ENCODE results near the gene SCTR. TPM values are rescaled to one million over a fixed set of nuclear protein-coding genes. Genes with fewer than 3 reads are reported as not detected.

SCTR gene
- total and polyA plus RNA-seq, 2 donors (not counting 1 experiment from before 2014, with no cell fraction given), result not detected

- DNase-seq (no peak), ATAC-seq (ENCODE audit: low read depth) (no peak)
- H3K27me3 Mint-ChIP-seq, result peaks cover 20% of the 10 kb centered on the region
- Histone ChIP-seq H4K20me1 (ENCODE audit: control insufficient read depth, insufficient read depth, low read length, poor library complexity, severe bottlenecking) (no peaks in the 10 kb centered on the region), H3K4me2 (replicated peaks; ENCODE audit: low read depth, low read length, poor library complexity, severe bottlenecking) (no peak overlapping the region), H3K27me3 (replicated peaks in 1 of 4; ENCODE audit: control extremely low read depth in 1 of 4, control insufficient read depth in 3 of 4, insufficient read depth in 4 of 4, low read length in 3 of 4) (no peaks in the 10 kb centered on the region), H3K9ac (ENCODE audit: low read length) (no peak overlapping the region), H3K36me3 (replicated peaks in 1 of 2; ENCODE audit: control extremely low read depth in 1 of 2, control insufficient read depth in 1 of 2, extremely low read depth in 1 of 2, insufficient read depth in 2 of 2, low read length in 1 of 2) (no peaks in the 10 kb centered on the region), H3K9me3 (ENCODE audit: control extremely low read depth in 1 of 3, control insufficient read depth in 2 of 3, insufficient read depth in 1 of 3, low read length in 2 of 3) (no peaks in the 10 kb centered on the region), H3K4me1 (ENCODE audit: control insufficient read depth in 2 of 2, insufficient read depth in 2 of 2, low read length in 2 of 2) (no peaks in the 10 kb centered on the region), H3K4me3 (ENCODE audit: control extremely low read depth in 1 of 5, extremely low read depth in 1 of 5, insufficient read depth in 1 of 5, low read depth in 2 of 5, low read length in 4 of 5) (no peak overlapping the region), H3K27ac (ENCODE audit: low read length in 2 of 2) (no peak overlapping the region), H3K79me2 (ENCODE audit: control insufficient read depth, insufficient read depth, low read length) (no peaks in the 10 kb centered on the region), H2AFZ (ENCODE audit: insufficient read depth, low read depth, low read length, poor library complexity, severe bottlenecking) (no peak overlapping the region)
- no peaks in the 10 kb centered on the region for H3K4me1 Mint-ChIP-seq
- 16% methylated on average over 6 of the region's 9 CpGs for WGBS (ENCODE audit: insufficient coverage)
- CTCF ChIA-PET, result interaction anchor here (0.5 to 3.5 kb wide), 2 partner anchors 12 to 68 kb away, joined by 4 to 14 read pairs; no protein-coding TSS in a partner anchor
- H3K27ac Mint-ChIP-seq, result no peak overlapping the region
- H3K9me3 Mint-ChIP-seq (ENCODE audit: insufficient read depth), result no peaks in the 10 kb centered on the region
- intact Hi-C loops (cut with micrococcal nuclease), result no loop called here
- no peak overlapping the region for H3K4me3 Mint-ChIP-seq
- POLR2A ChIA-PET, result no interaction called here
- TF ChIP-seq EZH2 (IDR thresholded peaks at IDR 0.05; ENCODE audit: borderline replicate concordance, insufficient read depth, low read depth, low read length, poor library complexity, severe bottlenecking) (no peak), CTCF (IDR thresholded peaks at IDR 0.05) (no peak)
Observed at GRCh38 chr2:119487434-119488244, 36.6 kb downstream of the SCTR start.

- Histone ChIP-seq H3K4me2 (replicated peaks; ENCODE audit: low read depth, low read length, poor library complexity, severe bottlenecking) (no peak overlapping the region), H3K9me3 (ENCODE audit: control extremely low read depth in 1 of 3, control insufficient read depth in 2 of 3, insufficient read depth in 1 of 3, low read length in 2 of 3) (no peaks in the 10 kb centered on the region), H2AFZ (ENCODE audit: insufficient read depth, low read depth, low read length, poor library complexity, severe bottlenecking) (no peak overlapping the region), H3K79me2 (ENCODE audit: control insufficient read depth, insufficient read depth, low read length) (no peaks in the 10 kb centered on the region), H3K9ac (ENCODE audit: low read length) (no peak overlapping the region), H3K27me3 (replicated peaks in 1 of 4; ENCODE audit: control extremely low read depth in 1 of 4, control insufficient read depth in 3 of 4, insufficient read depth in 4 of 4, low read length in 3 of 4) (peaks cover 0 to under 1% (median 0%) of the 10 kb centered on the region in 4 experiments), H3K36me3 (replicated peaks in 1 of 2; ENCODE audit: control extremely low read depth in 1 of 2, control insufficient read depth in 1 of 2, extremely low read depth in 1 of 2, insufficient read depth in 2 of 2, low read length in 1 of 2) (no peaks in the 10 kb centered on the region), H3K27ac (ENCODE audit: low read length in 2 of 2) (no peak overlapping the region), H3K4me1 (ENCODE audit: control insufficient read depth in 2 of 2, insufficient read depth in 2 of 2, low read length in 2 of 2) (no peaks in the 10 kb centered on the region), H4K20me1 (ENCODE audit: control insufficient read depth, insufficient read depth, low read length, poor library complexity, severe bottlenecking) (no peaks in the 10 kb centered on the region), H3K4me3 (ENCODE audit: control extremely low read depth in 1 of 5, extremely low read depth in 1 of 5, insufficient read depth in 1 of 5, low read depth in 2 of 5, low read length in 4 of 5) (no peak overlapping the region)
- Mint-ChIP-seq H3K4me3 (no peak overlapping the region), H3K9me3 (ENCODE audit: insufficient read depth) (no peaks in the 10 kb centered on the region), H3K27me3 (peaks cover 20% of the 10 kb centered on the region), H3K27ac (no peak overlapping the region), H3K4me1 (no peaks in the 10 kb centered on the region)
- 96% methylated on average over 5 of the region's 7 CpGs for WGBS (ENCODE audit: insufficient coverage)
- POLR2A ChIA-PET, result no interaction called here
- intact Hi-C loops (cut with micrococcal nuclease), result no loop called here
- TF ChIP-seq CTCF (IDR thresholded peaks at IDR 0.05), result no peak
- TF ChIP-seq EZH2 (IDR thresholded peaks at IDR 0.05; ENCODE audit: borderline replicate concordance, insufficient read depth, low read depth, low read length, poor library complexity, severe bottlenecking), result no peak
- CTCF ChIA-PET, result interaction anchor here (0.5 to 3.5 kb wide), 2 partner anchors 11 to 69 kb away, joined by 4 to 14 read pairs; no protein-coding TSS in a partner anchor
- ATAC-seq (ENCODE audit: low read depth) (no peak), DNase-seq (no peak)
Observed at GRCh38 chr2:119486886-119487285, 37.4 kb downstream of the SCTR start.
